Loucy (cell line): Measurements from ENCODE around the gene GAS6.

Source experiments
- H2AFZ ChIP-seq: fragments of 200-600 bp; sonication (generic); 2 replicates; pipeline ENCODE4 v1.6.0; 2016; ENCODE audit warnings: antibody characterized with exemption, mild to moderate bottlenecking, low read length, moderate library complexity
- H3F3A ChIP-seq: fragments of 200-600 bp; 2 replicates; pipeline ENCODE4 v1.6.0; 2016; ENCODE audit warnings: antibody characterized with exemption, low read depth, mild to moderate bottlenecking
- H3K27me3 ChIP-seq: fragments of 200-600 bp; sonication (generic); 2 replicates; pipeline ENCODE4 v1.6.1; 2014; ENCODE audit warnings: low read length, mild to moderate bottlenecking; ENCODE audit not compliant: insufficient read depth, poor library complexity, severe bottlenecking
- H3K36me3 ChIP-seq: fragments of 200-600 bp; sonication (generic); 2 replicates; pipeline ENCODE4 v1.6.1; 2016; ENCODE audit warnings: low read length; ENCODE audit not compliant: insufficient read depth
- H3K4me1 ChIP-seq: fragments of 200-600 bp; sonication (generic); 2 replicates; pipeline ENCODE4 v1.5.1; 2014; ENCODE audit warnings: low read length, mild to moderate bottlenecking; ENCODE audit not compliant: insufficient read depth, poor library complexity, severe bottlenecking
- H3K4me2 ChIP-seq: fragments of 200-600 bp; sonication (generic); 2 replicates; pipeline ENCODE4 v1.6.0; 2014; ENCODE audit warnings: antibody characterized with exemption, low read length, low read depth, mild to moderate bottlenecking; ENCODE audit not compliant: poor library complexity, severe bottlenecking
- H3K4me3 ChIP-seq: fragments of 200-600 bp; sonication (generic); 2 replicates; pipeline ENCODE4 v1.5.1; 2014; ENCODE audit warnings: low read length, mild to moderate bottlenecking, mixed read lengths; ENCODE audit not compliant: poor library complexity, severe bottlenecking
- H3K79me2 ChIP-seq: fragments of 200-600 bp; sonication (generic); 2 replicates; pipeline ENCODE4 v1.6.1; 2014; ENCODE audit warnings: low read length; ENCODE audit not compliant: insufficient read depth
- H3K9ac ChIP-seq: fragments of 200-600 bp; sonication (generic); 2 replicates; pipeline ENCODE4 v1.6.0; 2014; ENCODE audit warnings: mild to moderate bottlenecking, low read depth, low read length, moderate library complexity; ENCODE audit not compliant: poor library complexity, severe bottlenecking
- H3K9me2 ChIP-seq: fragments of 200-600 bp; sonication (generic); replicated peaks from 2 replicates; pipeline ENCODE4 v1.6.1; 2016; ENCODE audit warnings: low read depth, low read length, mixed read lengths
- H3K9me3 ChIP-seq: fragments of 200-600 bp; sonication (generic); 2 replicates; pipeline ENCODE4 v1.6.1; 2014; ENCODE audit warnings: mild to moderate bottlenecking, antibody characterized with exemption, low read length, low read depth; ENCODE audit not compliant: insufficient read depth
- H4K20me1 ChIP-seq: fragments of 200-600 bp; sonication (generic); 2 replicates; pipeline ENCODE4 v1.6.0; 2014; ENCODE audit warnings: antibody characterized with exemption, low read length, mild to moderate bottlenecking; ENCODE audit not compliant: insufficient read depth, poor library complexity, severe bottlenecking
- CTCF ChIP-seq: fragments of 200-600 bp; sonication (generic); conservative IDR thresholded peaks from 2 replicates; pipeline ENCODE4 v1.5.1; 2014; ENCODE audit warnings: mild to moderate bottlenecking, antibody characterized with exemption, low read length
- EZH2phosphoT487 ChIP-seq: fragments of 200-600 bp; IDR thresholded peaks from 2 replicates; pipeline ENCODE4 v1.6.1; 2018; ENCODE audit warnings: antibody characterized with exemption, mild to moderate bottlenecking, moderate library complexity, borderline replicate concordance

Gene GAS6

GRCh38 chr13:113887700-113888201, 23.9 kb upstream of the GAS6 start:
- H3K9ac ChIP-seq: no peak overlapping the region
- TF ChIP-seq EZH2phosphoT487 (no peak), CTCF (no peak)
- H3K4me1 ChIP-seq: peaks cover 1% of the 10 kb centered on the region
- H3K36me3 ChIP-seq: no peaks in the 10 kb centered on the region
- no peaks in the 10 kb centered on the region for H4K20me1 ChIP-seq
- no peaks in the 10 kb centered on the region for H3F3A ChIP-seq
- H3K9me3 ChIP-seq: no peaks in the 10 kb centered on the region
- no peak overlapping the region for H3K4me3 ChIP-seq
- no peak overlapping the region for H2AFZ ChIP-seq
- no peaks in the 10 kb centered on the region for H3K27me3 ChIP-seq
- no peaks in the 10 kb centered on the region for H3K9me2 ChIP-seq
- H3K79me2 ChIP-seq: no peaks in the 10 kb centered on the region
- no peak overlapping the region for H3K4me2 ChIP-seq

DNA sequence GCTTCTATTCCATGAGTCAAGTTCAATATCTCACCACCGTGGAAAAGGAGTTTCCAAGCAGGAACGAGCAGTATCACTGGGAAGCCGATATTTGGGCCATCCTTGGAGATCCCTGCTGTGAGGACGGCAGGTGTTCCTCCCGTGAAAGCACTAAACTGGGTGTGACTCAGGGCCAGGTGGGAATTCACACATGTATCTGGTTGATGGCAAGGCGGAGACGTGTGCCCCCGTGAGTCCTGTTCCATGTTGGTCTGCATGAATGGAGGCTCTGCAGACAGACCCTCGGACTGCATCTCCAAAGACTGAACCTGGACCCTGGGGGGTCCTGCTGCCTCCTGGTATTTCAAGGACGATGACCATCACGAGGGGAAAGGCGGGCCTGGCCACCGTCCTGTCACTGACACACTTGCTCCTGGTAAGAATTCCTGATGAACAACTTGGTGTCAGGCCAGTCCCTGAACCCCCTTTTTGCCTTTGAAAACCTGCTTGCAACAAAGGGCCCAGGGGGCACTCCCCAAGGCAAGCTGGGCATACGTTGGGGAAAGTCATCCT, 22.8 kb upstream of the GAS6 start:
- H3K79me2 ChIP-seq: no peaks in the 10 kb centered on the region
- H3K4me3 ChIP-seq: no peak overlapping the region
- H3K36me3 ChIP-seq: no peaks in the 10 kb centered on the region
- no peak overlapping the region for H2AFZ ChIP-seq
- H4K20me1 ChIP-seq: no peaks in the 10 kb centered on the region
- H3K4me1 ChIP-seq: peaks cover 12% of the 10 kb centered on the region
- no peaks in the 10 kb centered on the region for H3F3A ChIP-seq
- H3K9me3 ChIP-seq: no peaks in the 10 kb centered on the region
- no peak for TF ChIP-seq EZH2phosphoT487
- no peak for TF ChIP-seq CTCF
- H3K4me2 ChIP-seq: no peak overlapping the region
- H3K9me2 ChIP-seq: no peaks in the 10 kb centered on the region
- no peak overlapping the region for H3K9ac ChIP-seq
- H3K27me3 ChIP-seq: no peaks in the 10 kb centered on the region

- Histone ChIP-seq H3K9me3 (no peaks in the 10 kb centered on the region), H3K79me2 (no peaks in the 10 kb centered on the region), H3K4me3 (no peak overlapping the region), H3K36me3 (no peaks in the 10 kb centered on the region), H3F3A (no peaks in the 10 kb centered on the region), H3K27me3 (no peaks in the 10 kb centered on the region), H3K9me2 (no peaks in the 10 kb centered on the region), H2AFZ (no peak overlapping the region), H3K4me1 (peaks cover 29% of the 10 kb centered on the region), H3K9ac (no peak overlapping the region), H3K4me2 (no peak overlapping the region), H4K20me1 (no peaks in the 10 kb centered on the region)
- no peak for TF ChIP-seq EZH2phosphoT487
- TF ChIP-seq CTCF: no peak
Measured at GRCh38 chr13:113884821-113885220, 20.9 kb upstream of the GAS6 start.
